ENCODE data around the gene DLGAP4. TPM values are rescaled to one million over a fixed set of nuclear protein-coding genes. Genes with fewer than 3 reads are reported as not detected.

Gene DLGAP4
- total RNA-seq, 1 donor: 18.1 TPM

- H3K27me3 ChIP-seq (ENCODE audit: insufficient read depth, low read length): no peaks in the 10 kb centered on the region
- DNase-seq (ENCODE audit: insufficient read length, low spot score, missing footprints): peak; percentile 91
- no peak overlapping the region for H2AFZ ChIP-seq (ENCODE audit: low read length)
- H3K27ac ChIP-seq (ENCODE audit: low read depth, low read length): no peak overlapping the region
- H4K20me1 ChIP-seq (ENCODE audit: insufficient read depth, low read length): peaks cover 27% of the 10 kb centered on the region
- H3K9me3 ChIP-seq (ENCODE audit: low read depth, low read length): no peaks in the 10 kb centered on the region
- peak overlapping the region; percentile 82 for H3K4me3 ChIP-seq (ENCODE audit: insufficient read depth, low read length)
- TF ChIP-seq CTCF (IDR thresholded peaks at IDR 0.05; ENCODE audit: extremely low read depth, low read depth, low read length): no peak
- peaks cover 13% of the 10 kb centered on the region for H3K79me2 ChIP-seq (ENCODE audit: insufficient read depth, low read length)
- peaks cover 26% of the 10 kb centered on the region for H3K4me1 ChIP-seq (ENCODE audit: insufficient read depth, low read length)
- peaks cover 4% of the 10 kb centered on the region for H3K36me3 ChIP-seq (ENCODE audit: insufficient read depth, low read length)
- H3K4me2 ChIP-seq (ENCODE audit: insufficient read depth, low read length): peak overlapping the region; percentile 86
Measured at GRCh38 chr20:36573798-36574365, 267.7 kb downstream of the DLGAP4 start.

GRCh38 chr20:36574366-36575135, 268.4 kb downstream of the DLGAP4 start:
- peaks cover 28% of the 10 kb centered on the region for H4K20me1 ChIP-seq (ENCODE audit: insufficient read depth, low read length)
- DNase-seq (ENCODE audit: insufficient read length, low spot score, missing footprints): peak; percentile 95
- H3K27ac ChIP-seq (ENCODE audit: low read depth, low read length): peak overlapping the region; percentile 34
- H3K4me3 ChIP-seq (ENCODE audit: insufficient read depth, low read length): peak overlapping the region; percentile 82
- H3K27me3 ChIP-seq (ENCODE audit: insufficient read depth, low read length): no peaks in the 10 kb centered on the region
- no peaks in the 10 kb centered on the region for H3K9me3 ChIP-seq (ENCODE audit: low read depth, low read length)
- H3K4me1 ChIP-seq (ENCODE audit: insufficient read depth, low read length): peaks cover 25% of the 10 kb centered on the region
- H2AFZ ChIP-seq (ENCODE audit: low read length): peak overlapping the region; percentile 68
- TF ChIP-seq CTCF (IDR thresholded peaks at IDR 0.05; ENCODE audit: extremely low read depth, low read depth, low read length): no peak
- H3K4me2 ChIP-seq (ENCODE audit: insufficient read depth, low read length): peak overlapping the region; percentile 86
- peaks cover 13% of the 10 kb centered on the region for H3K79me2 ChIP-seq (ENCODE audit: insufficient read depth, low read length)
- H3K36me3 ChIP-seq (ENCODE audit: insufficient read depth, low read length): peaks cover 6% of the 10 kb centered on the region

GRCh38 chr20:36576081-36576445, 269.9 kb downstream of the DLGAP4 start:
- DNase-seq (ENCODE audit: insufficient read length, low spot score, missing footprints): peak; percentile 64
- Histone ChIP-seq H3K36me3 (ENCODE audit: insufficient read depth, low read length) (peaks cover 7% of the 10 kb centered on the region), H3K4me3 (ENCODE audit: insufficient read depth, low read length) (no peak overlapping the region), H3K27me3 (ENCODE audit: insufficient read depth, low read length) (no peaks in the 10 kb centered on the region), H3K27ac (ENCODE audit: low read depth, low read length) (no peak overlapping the region), H3K79me2 (ENCODE audit: insufficient read depth, low read length) (peaks cover 13% of the 10 kb centered on the region), H3K4me2 (ENCODE audit: insufficient read depth, low read length) (no peak overlapping the region), H3K9me3 (ENCODE audit: low read depth, low read length) (no peaks in the 10 kb centered on the region), H2AFZ (ENCODE audit: low read length) (no peak overlapping the region), H3K4me1 (ENCODE audit: insufficient read depth, low read length) (peaks cover 21% of the 10 kb centered on the region), H4K20me1 (ENCODE audit: insufficient read depth, low read length) (peaks cover 28% of the 10 kb centered on the region)
- TF ChIP-seq CTCF (IDR thresholded peaks at IDR 0.05; ENCODE audit: extremely low read depth, low read depth, low read length): no peak

Small RNA genes within 50 kb of the gene (small RNA-seq; reads per million reads assigned to genes)
- not detected for gene RF00017

Other genes starting within 250 kb of the DLGAP4 start
- 26.8 and 32.4 TPM in 2 replicates for gene EPB41L1, start 151.6 kb upstream of the DLGAP4 start, total RNA-seq
- gene AAR2, start 69.9 kb upstream of the DLGAP4 start, total RNA-seq: 28.3 and 29.0 TPM in 2 replicates
- gene MYL9, start 235.2 kb downstream of the DLGAP4 start, total RNA-seq: 135 and 141 TPM in 2 replicates

Data from osteoblast (primary cell).